Panc1 (cell line): ENCODE measurements around the gene GMDS. TPM values are rescaled to one million over a fixed set of nuclear protein-coding genes. Genes with fewer than 3 reads are reported as not detected.

Experiments used
- ATAC-seq: fragments of 200-7000 bp; cut with Tn5 transposase; 2 replicates; pipeline ENCODE4 v1.9.1; 2020; ENCODE audit warnings: mild to moderate bottlenecking, moderate library complexity
- BruUV-seq: library from RNA; stranded (reverse); fragments of 400-500 nt; replicated peaks from 2 replicates; lab custom pipeline; 2021; lab: Mats Ljungman, UMichigan
- CTCF ChIA-PET: fragments of 300-600 bp; sonication (Branson Sonifier 250); formaldehyde crosslinking; loops from one replicate; lab custom pipeline; 2022; ENCODE audit warnings: antibody characterized with exemption; lab: Charles Lee
- POLR2A ChIA-PET: fragments of 300-600 bp; sonication (Branson Sonifier 250); formaldehyde crosslinking; loops from one replicate; lab custom pipeline; 2022; ENCODE audit warnings: antibody characterized with exemption; lab: Charles Lee
- DNase-seq: peaks from one replicate; pipeline ENCODE4 v3.0.0-alpha.2; 2010; ENCODE audit warnings: low read depth, low spot score
- H3K27ac ChIP-seq: 2 replicates; pipeline ENCODE4 v1.5.1; 2011; ENCODE audit warnings: mild to moderate bottlenecking, low read length, inconsistent platforms
- H3K27me3 ChIP-seq: fragments of 200-500 bp; sonication (Bioruptor generic); 2 replicates; pipeline ENCODE4 v1.6.0; 2014; ENCODE audit warnings: low read length, inconsistent platforms; ENCODE audit not compliant: control insufficient read depth, insufficient read depth
- H3K36me3 ChIP-seq: fragments of 200-500 bp; sonication (Bioruptor generic); 2 replicates; pipeline ENCODE4 v1.5.1; 2014; ENCODE audit warnings: inconsistent platforms, mild to moderate bottlenecking, low read length, moderate library complexity; ENCODE audit not compliant: control insufficient read depth, insufficient read depth
- H3K4me1 ChIP-seq: 2 replicates; pipeline ENCODE4 v1.5.1; 2011; ENCODE audit warnings: inconsistent platforms, mild to moderate bottlenecking, low read length, moderate library complexity; ENCODE audit not compliant: control insufficient read depth, insufficient read depth
- H3K4me3 ChIP-seq, 2 experiments: 2 replicates each; pipeline ENCODE4 v1.5.1; 2011 to 2012; ENCODE audit warnings: low read depth in 2 of 2, low read length in 2 of 2, mild to moderate bottlenecking in 2 of 2, inconsistent platforms in 1 of 2, moderate library complexity in 1 of 2
- H3K9me3 ChIP-seq: fragments of 200-500 bp; sonication (Bioruptor generic); 2 replicates; pipeline ENCODE4 v1.5.1; 2014; ENCODE audit warnings: low read depth, mild to moderate bottlenecking, inconsistent platforms, low read length, moderate library complexity; ENCODE audit not compliant: control insufficient read depth, insufficient read depth
- CTCF ChIP-seq: fragments of 450-650 bp; IDR thresholded peaks from 2 replicates; pipeline ENCODE4 v1.5.1; 2017; ENCODE audit warnings: mild to moderate bottlenecking
- POLR2AphosphoS5 ChIP-seq: IDR thresholded peaks from 2 replicates; pipeline ENCODE4 v1.6.1; 2012; ENCODE audit warnings: mild to moderate bottlenecking, low read depth, low read length, moderate library complexity
- SIN3A ChIP-seq: IDR thresholded peaks from 2 replicates; pipeline ENCODE4 v1.6.1; 2012; ENCODE audit warnings: low read depth, mild to moderate bottlenecking, low read length, moderate library complexity, borderline replicate concordance; ENCODE audit not compliant: insufficient read depth
- TCF7L2 ChIP-seq: IDR thresholded peaks from 2 replicates; pipeline ENCODE4 v1.6.1; 2011; ENCODE audit warnings: mild to moderate bottlenecking, low read depth, low read length, inconsistent platforms
- in situ Hi-C: cut with HindIII; loops from 2 replicates; pipeline ENCODE4 v1.10.0; 2016; ENCODE audit warnings: low sequenced_read_pairs, low pct_unique_long_range_greater_than_20kb
- intact Hi-C: fragments of 100-400 bp; cut with micrococcal nuclease; formaldehyde crosslinking; loops from one replicate; pipeline ENCODE4 v1.10.0; 2022; ENCODE audit not compliant: unreplicated experiment
- total RNA-seq: library from RNA; stranded (reverse); gene quantifications from one replicate; pipeline ENCODE4 v1.2.1, GENCODE V29; 2021; ENCODE audit not compliant: unreplicated experiment
- TF ChIP-seq, protein P1 (sequence below), 2 experiments: IDR thresholded peaks; 2 replicates each; pipeline ENCODE4 v1.6.1; 2011 to 2012; ENCODE audit warnings: low read depth in 2 of 2, control low read depth in 1 of 2, low read length in 1 of 2, mild to moderate bottlenecking in 1 of 2, moderate library complexity in 1 of 2; ENCODE audit not compliant: insufficient read depth in 1 of 2

GMDS gene
- total RNA-seq, 1 experiment from 2014 or later, result 9.8 TPM

GRCh38 chr6:1997702-1998101 is 247.7 kb downstream of the GMDS start:
- no peaks in the 10 kb centered on the region for H3K27me3 ChIP-seq
- POLR2A ChIA-PET, result no interaction called here

DNA sequence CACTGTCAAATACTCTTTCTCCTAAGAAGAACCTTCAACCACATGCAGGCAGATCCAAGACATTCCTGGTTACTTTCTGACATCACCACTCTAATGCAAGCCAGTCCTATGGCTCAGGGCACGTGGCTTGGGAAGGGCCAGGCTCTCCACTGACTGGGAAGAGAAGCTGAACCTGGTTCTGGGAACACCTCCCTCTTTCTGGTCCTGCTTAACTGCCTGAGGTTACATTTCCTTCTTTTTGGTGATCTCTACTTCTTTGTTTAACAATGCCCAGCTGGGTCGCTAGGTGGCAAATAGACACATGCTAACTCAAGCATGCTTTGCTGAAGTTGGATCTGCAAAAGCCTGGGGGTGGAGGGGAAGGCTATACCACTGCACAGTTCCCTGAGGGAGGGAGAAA is 249.8 kb downstream of the GMDS start:
- CTCF ChIA-PET, result no interaction called here
- no peaks in the 10 kb centered on the region for H3K4me1 ChIP-seq
- intact Hi-C loops, result no loop called here
- no peak overlapping the region for H3K4me3 ChIP-seq
- ATAC-seq (no peak), DNase-seq (no peak)
- H3K36me3 ChIP-seq, result no peaks in the 10 kb centered on the region
- no peaks in the 10 kb centered on the region for H3K9me3 ChIP-seq
- no peak overlapping the region for H3K27ac ChIP-seq
- BruUV-seq, result no TSS peak
- in situ Hi-C loops, result no loop called here
- no peaks in the 10 kb centered on the region for H3K27me3 ChIP-seq
- no peak for TF ChIP-seq TCF7L2
- no peak; the same call in 1 of the 2 replicates for TF ChIP-seq CTCF
- TF ChIP-seq SIN3A, result no peak
- TF ChIP-seq, protein P1, sequence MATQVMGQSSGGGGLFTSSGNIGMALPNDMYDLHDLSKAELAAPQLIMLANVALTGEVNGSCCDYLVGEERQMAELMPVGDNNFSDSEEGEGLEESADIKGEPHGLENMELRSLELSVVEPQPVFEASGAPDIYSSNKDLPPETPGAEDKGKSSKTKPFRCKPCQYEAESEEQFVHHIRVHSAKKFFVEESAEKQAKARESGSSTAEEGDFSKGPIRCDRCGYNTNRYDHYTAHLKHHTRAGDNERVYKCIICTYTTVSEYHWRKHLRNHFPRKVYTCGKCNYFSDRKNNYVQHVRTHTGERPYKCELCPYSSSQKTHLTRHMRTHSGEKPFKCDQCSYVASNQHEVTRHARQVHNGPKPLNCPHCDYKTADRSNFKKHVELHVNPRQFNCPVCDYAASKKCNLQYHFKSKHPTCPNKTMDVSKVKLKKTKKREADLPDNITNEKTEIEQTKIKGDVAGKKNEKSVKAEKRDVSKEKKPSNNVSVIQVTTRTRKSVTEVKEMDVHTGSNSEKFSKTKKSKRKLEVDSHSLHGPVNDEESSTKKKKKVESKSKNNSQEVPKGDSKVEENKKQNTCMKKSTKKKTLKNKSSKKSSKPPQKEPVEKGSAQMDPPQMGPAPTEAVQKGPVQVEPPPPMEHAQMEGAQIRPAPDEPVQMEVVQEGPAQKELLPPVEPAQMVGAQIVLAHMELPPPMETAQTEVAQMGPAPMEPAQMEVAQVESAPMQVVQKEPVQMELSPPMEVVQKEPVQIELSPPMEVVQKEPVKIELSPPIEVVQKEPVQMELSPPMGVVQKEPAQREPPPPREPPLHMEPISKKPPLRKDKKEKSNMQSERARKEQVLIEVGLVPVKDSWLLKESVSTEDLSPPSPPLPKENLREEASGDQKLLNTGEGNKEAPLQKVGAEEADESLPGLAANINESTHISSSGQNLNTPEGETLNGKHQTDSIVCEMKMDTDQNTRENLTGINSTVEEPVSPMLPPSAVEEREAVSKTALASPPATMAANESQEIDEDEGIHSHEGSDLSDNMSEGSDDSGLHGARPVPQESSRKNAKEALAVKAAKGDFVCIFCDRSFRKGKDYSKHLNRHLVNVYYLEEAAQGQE (IDR thresholded peaks at IDR 0.05; ENCODE audit: insufficient read depth in 1 of 2, low read depth in 2 of 2, low read length in 1 of 2), result no peak
- TF ChIP-seq POLR2AphosphoS5, result no peak
- POLR2A ChIA-PET, result no interaction called here

More at GRCh38 chr6:1997702-1998101, 247.7 kb downstream of the GMDS start:
- in situ Hi-C loops (no loop called here), intact Hi-C loops (no loop called here)
- Histone ChIP-seq H3K9me3 (no peaks in the 10 kb centered on the region), H3K4me1 (no peaks in the 10 kb centered on the region), H3K27ac (no peak overlapping the region), H3K4me3 (no peak overlapping the region), H3K36me3 (no peaks in the 10 kb centered on the region)
- ATAC-seq, result no peak
- DNase-seq, result no peak
- TF ChIP-seq CTCF (no peak), POLR2AphosphoS5 (no peak), SIN3A (no peak), TCF7L2 (no peak)
- TF ChIP-seq, protein P1 (IDR thresholded peaks at IDR 0.05; ENCODE audit: insufficient read depth in 1 of 2, low read depth in 2 of 2, low read length in 1 of 2), result no peak
- CTCF ChIA-PET, result no interaction called here
- BruUV-seq, result no TSS peak
